GM21717 (cell line): ENCODE results near the gene SOX1.

Source experiments
- ATAC-seq: cut with Tn5 transposase; IDR thresholded peaks from one replicate; pipeline ENCODE4 v1.9.1; 2021; ENCODE audit warnings: mild to moderate bottlenecking, moderate library complexity; ENCODE audit not compliant: unreplicated experiment

SOX1 gene

GRCh38 chr13:112104881-112105234 is 37.9 kb downstream of the SOX1 start:
- ATAC-seq: no peak

GRCh38 chr13:112105244-112105681 is 38.3 kb downstream of the SOX1 start:
- no peak for ATAC-seq

GRCh38 chr13:112105892-112106291 is 38.9 kb downstream of the SOX1 start:
- no peak for ATAC-seq

DNA sequence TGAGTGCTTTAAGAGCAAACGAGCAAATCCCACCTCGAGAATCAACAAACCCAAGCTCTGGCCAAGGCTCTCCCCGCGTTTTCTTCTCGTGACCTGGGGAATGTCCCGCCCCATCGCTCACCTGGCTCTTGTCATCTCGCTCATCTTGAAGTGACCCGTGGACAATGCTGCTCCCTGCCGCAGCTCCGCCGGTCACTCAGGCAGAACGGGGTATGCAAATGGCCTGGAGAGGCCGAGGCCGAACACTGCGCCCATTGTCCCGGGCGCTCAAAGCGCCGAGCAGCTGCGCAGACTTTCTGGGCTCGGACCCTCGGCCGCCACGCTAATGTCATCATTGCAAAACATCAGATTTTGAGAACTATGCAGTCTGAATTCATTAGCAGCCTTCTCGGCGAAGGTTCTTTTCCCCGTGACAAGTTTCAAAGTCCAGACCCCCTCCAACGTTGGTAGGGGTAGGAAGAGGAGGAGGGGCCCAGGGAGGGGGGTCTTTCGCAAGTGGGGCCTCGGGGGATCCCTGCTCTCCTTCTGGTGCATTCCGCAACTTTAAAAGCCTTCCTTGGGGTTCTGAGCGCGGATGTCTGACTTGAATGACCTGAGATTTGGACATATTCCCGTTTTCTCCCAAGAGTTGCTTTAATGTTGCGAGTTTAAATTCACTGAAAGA is 39.7 kb downstream of the SOX1 start:
- no peak for ATAC-seq

DNA sequence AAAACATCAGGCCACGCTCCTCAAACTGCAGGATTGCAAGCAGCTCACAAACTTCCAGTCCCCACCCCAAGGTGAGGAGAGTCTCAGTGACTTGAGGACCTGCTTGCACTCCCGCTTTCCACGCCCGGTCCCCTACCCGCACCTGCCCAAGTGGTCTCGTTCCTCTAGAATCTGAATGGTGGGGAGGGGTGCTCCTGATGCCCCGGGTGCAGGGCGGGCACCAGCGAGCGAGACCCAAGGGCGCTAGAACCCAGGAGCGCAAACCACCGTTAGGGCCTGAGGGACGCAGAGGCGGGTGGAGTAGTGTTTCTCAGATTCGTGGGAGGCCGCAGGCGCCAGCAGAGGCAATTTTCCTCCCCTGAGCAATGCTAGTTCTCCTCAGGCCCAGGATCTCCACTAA is 40.3 kb downstream of the SOX1 start:
- ATAC-seq: no peak

DNA sequence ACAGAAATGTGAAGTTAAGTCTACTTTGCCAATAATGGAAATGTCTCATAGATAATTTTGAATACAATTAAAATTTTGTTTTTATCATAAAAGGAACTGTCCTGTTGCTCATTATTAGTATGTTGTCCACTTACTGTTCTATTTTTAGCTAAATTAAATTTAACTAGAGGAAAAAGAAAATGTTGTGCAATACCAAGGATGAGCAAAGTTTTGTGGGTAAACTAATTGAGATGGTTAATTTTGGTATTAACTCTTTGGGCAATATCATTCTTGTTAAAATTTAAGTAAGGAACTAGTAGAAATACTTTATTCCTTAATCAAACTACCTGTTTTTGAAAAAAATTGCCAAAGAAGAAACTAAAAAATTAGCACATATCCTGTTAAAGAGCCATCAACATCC is 43.5 kb downstream of the SOX1 start:
- no peak for ATAC-seq

DNA sequence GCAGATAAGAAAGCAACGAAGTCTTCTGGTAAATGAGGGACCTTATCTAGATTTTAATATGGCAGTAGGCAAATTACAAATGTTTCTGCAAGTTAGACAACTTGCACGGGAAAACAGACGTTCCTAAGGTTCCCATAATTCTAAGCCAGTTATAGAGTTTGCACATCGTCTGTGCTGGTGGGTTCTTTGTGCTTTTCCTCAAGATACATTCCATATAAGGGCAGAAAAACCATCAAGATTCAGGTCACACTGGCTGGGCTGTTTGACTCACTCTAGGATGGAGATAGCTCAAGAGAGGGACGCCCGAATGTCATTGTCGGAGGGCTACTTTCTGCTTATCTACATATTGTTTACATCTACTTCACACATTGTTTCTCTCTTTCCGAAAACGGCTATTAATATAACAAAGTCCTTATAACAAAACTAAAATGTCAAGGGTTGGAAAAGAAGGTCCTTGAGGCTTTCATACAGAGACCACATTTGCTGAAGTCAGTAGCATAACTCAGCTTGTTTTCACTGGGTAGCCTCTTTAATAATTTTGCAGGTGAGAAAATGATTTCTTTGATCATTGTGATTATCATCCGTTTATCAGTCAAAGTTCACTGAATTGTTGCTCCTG is 44.4 kb downstream of the SOX1 start:
- ATAC-seq: no peak

DNA sequence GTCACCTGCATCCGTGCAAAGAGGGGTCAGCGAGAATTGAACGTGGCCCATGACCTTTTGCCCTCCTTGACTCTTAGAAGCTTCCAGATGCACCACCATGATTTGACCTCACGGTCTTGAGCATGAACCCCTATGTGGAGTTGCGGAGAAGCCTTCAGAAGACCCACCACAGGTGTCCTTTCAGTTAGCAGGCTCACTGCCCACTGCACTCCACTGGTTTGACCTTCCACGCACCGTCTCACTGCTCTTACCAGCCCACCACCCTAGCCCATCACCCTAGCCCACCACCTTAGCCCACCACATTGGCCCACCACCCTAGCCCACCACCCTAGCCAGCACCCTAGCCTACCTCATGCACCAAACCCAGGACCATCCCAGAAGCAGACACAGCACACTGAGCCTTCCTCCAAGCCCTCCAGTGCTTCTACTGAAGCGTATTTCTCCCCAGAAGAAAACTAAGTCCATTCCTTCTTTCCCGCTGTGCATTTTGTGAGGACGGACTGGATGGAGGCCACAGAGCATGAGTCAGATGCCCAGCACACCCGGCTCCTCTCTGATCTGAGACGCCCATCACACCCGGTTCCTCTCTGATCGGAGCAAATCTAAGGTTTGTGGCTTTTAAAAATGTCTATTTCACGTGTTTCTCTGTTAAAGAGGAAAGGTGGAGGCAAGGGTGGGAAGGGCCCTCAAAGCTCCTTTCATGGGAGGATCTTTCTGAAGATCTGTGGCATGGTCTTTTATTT is 45.8 kb downstream of the SOX1 start:
- no peak for ATAC-seq

DNA sequence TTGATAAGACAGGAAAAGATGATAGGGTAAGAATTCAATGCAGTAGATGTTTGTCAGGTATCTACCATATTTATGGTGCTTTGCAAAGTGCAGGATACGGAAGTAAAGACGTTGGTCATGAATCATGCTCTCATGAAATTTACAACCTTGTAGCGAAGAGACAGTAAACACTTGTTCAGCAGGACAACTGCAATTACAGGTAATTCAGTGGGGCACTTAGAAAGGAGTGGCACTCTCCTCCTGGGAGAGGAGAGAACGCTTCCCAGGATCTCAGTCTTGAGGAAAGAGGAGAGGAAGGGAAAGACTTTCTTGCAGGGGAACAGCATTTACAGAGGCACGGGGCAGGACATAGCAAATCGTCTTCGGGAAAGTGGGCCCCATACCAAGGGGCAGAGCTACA is 46.4 kb downstream of the SOX1 start:
- ATAC-seq: no peak

- ATAC-seq: no peak
Measured at GRCh38 chr13:112113851-112114250, 46.9 kb downstream of the SOX1 start.

DNA sequence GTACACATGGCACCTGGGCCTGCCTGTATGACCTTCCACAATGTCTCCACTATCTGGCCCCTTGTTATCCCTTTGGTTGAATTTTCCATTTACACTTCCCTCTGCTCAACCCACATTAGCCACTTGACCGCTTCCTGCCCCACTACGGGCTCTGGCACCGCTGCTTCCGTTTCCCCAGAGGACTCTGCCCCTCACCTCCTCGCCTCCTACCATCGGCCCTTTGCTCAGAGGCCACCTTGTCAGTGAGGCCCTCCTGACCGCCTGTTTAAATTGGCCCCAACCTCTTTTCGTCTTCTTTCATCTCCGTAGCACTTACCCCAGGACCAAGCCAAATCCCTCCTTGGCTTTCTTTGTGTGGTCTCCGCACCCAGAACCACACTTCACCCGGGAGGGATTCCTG is 47.4 kb downstream of the SOX1 start:
- no peak for ATAC-seq

- ATAC-seq: no peak
Measured at GRCh38 chr13:112115403-112116091, 48.6 kb downstream of the SOX1 start.

DNA sequence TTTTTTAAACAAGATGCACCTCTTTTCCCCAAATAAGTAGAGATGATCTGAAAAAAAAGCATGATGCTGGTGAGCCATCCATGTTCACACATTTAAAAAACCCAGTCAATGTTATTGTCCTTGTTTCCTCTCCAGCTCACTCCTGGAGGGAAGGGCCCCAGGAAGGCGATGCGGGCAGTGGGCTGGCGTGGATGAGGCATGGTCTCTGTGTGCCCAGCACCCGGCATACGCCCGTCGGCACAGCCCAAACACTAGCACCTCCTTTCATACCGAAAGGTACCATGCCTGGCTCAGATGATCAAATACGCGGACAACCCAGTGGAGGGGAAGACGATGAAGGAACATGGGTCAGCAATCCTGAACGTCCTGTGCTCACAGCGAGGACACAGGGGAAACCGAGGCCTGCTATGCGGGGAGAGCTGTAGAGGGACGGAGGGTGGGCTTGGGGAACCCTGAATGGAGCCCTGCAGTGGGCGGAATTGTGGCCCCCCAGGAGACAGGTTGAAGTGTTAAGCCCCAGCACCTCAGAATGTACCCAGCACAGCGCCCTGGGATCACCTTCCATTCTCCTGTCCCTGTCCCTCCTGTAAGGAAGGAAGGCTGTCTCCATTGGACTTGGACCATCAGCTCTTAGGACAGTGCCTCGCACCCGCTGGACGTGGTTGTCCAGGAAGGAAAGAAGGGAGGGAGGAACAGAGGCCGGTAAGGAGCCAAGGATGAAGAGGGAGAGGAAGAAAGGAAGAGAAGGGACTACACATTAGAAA is 49.4 kb downstream of the SOX1 start:
- ATAC-seq: no peak

DNA sequence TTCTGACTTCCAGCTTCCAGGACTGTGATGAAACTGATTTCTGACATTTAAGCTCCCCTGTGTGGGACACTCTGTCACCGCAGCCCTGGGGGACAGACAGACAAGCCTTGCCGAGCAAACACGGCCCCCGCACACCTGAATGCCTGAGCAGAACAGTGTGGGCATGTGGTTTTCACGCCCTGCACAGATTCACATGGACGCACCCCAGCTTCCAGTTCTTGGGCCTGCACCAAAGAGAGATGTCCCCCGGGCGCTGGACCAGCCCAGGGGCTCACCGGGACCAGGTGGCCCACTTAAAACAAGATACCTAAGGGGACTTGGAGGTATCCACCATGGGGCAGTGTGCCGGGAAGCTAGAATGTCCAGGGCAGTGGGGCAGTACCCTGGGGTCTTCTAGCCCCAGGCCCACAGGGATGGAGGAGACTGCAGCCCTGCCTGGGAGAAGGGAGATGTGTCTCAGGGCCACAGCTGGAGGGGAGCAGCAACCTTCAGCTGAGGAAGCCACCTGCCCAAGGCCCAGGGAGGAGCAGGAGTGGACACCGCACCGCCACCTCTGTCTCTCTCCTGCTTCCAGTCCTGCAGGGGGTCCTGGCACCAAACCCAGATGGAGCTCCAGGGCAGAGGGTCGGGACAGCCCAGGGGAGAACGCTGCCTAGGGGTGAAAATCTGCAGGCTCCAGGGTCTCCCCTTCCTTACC is 50.5 kb downstream of the SOX1 start:
- ATAC-seq: no peak

- no peak for ATAC-seq
Measured at GRCh38 chr13:112117955-112118302, 51.0 kb downstream of the SOX1 start.

GRCh38 chr13:112118451-112119064 is 51.6 kb downstream of the SOX1 start:
- no peak for ATAC-seq

- no peak for ATAC-seq
Measured at GRCh38 chr13:112119192-112120030, 52.5 kb downstream of the SOX1 start.

DNA sequence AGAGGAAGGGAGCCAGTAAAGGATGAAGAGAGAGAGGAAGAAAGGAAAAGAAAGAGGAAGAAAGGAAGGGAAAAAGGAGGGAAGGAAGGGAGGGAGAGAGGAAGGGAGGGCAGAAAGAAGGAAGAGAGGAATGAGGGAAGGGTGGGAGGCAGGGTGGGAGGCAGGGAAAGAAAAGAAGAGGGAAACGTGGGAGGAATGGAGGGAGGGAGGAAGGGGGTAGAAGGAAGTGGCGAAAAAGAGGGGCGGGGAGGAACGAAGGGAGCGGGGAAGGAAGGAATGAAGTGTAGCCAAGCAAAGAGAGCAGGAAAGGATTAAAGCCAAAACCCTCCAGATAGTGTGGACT is 53.1 kb downstream of the SOX1 start:
- ATAC-seq: no peak
